GM12892 (cell line): ENCODE results near the gene DSE.

Experiments used
- POLR2A ChIP-seq: IDR thresholded peaks from 2 replicates; pipeline ENCODE4 v1.6.1; 2011; ENCODE audit warnings: low read depth, low read length, control low read depth
- POLR2AphosphoS5 ChIP-seq: IDR thresholded peaks from 2 replicates; pipeline ENCODE4 v1.6.1; 2011; ENCODE audit warnings: low read depth, low read length, control low read depth

GRCh38 chr6:116335612-116336215, 35.0 kb upstream of the DSE start:
- TF ChIP-seq POLR2A (no peak), POLR2AphosphoS5 (no peak)
